Neural crest cell (in vitro differentiated cells): Measurements from ENCODE around the gene CETN3. TPM values are rescaled to one million over a fixed set of nuclear protein-coding genes. Genes with fewer than 3 reads are reported as not detected.

Experiments used
- DNase-seq: peaks from one replicate; pipeline ENCODE4 v3.0.0; 2021; ENCODE audit warnings: low read depth, mixed read lengths, low spot score
- H3K27ac Mint-ChIP-seq: one replicate; pipeline ENCODE4 v1.8.0; 2021; ENCODE audit warnings: mild to moderate bottlenecking, mixed read lengths; ENCODE audit not compliant: unreplicated experiment
- H3K27me3 Mint-ChIP-seq: 2 replicates; pipeline ENCODE4 v1.8.0; 2021; ENCODE audit warnings: low read depth, mild to moderate bottlenecking, mixed read lengths
- H3K36me3 Mint-ChIP-seq: 2 replicates; pipeline ENCODE4 v1.8.0; 2021; ENCODE audit warnings: low read depth, mild to moderate bottlenecking, mixed read lengths
- H3K4me1 Mint-ChIP-seq: 2 replicates; pipeline ENCODE4 v1.8.0; 2021; ENCODE audit warnings: mixed read lengths
- H3K4me3 Mint-ChIP-seq: one replicate; pipeline ENCODE4 v1.8.0; 2021; ENCODE audit warnings: mild to moderate bottlenecking, mixed read lengths
- H3K9me3 Mint-ChIP-seq: 2 replicates; pipeline ENCODE4 v1.8.0; 2021; ENCODE audit warnings: mixed read lengths
- total RNA-seq: library from RNA; stranded (reverse); gene quantifications from 2 replicates; pipeline ENCODE4 v1.2.1, GENCODE V29; 2021
- TF ChIP-seq, protein P1 (sequence below): fragments of 200-600 bp; sonication (generic); conservative IDR thresholded peaks from 2 replicates; pipeline ENCODE4 v1.5.0; 2021; ENCODE audit warnings: antibody characterized with exemption, mild to moderate bottlenecking

The CETN3 gene
- total RNA-seq, 1 donor from 2014 or later: 44.0 TPM

DNA sequence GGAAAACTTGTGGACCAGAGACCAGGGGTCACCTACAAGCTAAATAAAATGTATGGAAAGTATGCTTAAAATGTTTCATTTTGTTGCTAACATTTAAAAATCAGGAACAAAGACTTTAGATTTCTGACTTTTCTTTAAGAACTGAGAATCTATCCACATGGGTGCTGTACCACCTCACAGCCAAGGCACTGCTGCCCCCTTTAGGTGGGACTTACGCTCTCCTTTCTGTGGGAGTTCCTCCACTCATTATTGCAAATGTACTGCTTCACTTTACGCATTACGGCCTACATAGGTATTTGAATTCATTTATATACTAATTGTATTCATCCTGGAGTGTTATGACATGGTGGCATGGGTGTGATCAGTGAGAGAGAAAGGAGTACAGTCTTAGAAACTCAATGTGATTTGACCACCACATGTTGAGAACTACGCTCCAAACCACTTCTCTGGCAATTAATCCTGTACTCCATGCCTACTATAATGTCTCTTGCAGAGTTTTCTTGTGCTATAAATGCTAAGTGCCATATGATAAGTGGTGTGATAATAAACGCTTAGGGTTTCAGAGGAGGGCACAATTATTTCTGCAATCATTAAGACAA, 24.7 kb upstream of the CETN3 start:
- Mint-ChIP-seq H3K4me1 (no peaks in the 10 kb centered on the region), H3K36me3 (no peaks in the 10 kb centered on the region), H3K4me3 (no peak overlapping the region), H3K27me3 (no peaks in the 10 kb centered on the region), H3K9me3 (no peaks in the 10 kb centered on the region), H3K27ac (no peak overlapping the region)
- TF ChIP-seq, protein P1, sequence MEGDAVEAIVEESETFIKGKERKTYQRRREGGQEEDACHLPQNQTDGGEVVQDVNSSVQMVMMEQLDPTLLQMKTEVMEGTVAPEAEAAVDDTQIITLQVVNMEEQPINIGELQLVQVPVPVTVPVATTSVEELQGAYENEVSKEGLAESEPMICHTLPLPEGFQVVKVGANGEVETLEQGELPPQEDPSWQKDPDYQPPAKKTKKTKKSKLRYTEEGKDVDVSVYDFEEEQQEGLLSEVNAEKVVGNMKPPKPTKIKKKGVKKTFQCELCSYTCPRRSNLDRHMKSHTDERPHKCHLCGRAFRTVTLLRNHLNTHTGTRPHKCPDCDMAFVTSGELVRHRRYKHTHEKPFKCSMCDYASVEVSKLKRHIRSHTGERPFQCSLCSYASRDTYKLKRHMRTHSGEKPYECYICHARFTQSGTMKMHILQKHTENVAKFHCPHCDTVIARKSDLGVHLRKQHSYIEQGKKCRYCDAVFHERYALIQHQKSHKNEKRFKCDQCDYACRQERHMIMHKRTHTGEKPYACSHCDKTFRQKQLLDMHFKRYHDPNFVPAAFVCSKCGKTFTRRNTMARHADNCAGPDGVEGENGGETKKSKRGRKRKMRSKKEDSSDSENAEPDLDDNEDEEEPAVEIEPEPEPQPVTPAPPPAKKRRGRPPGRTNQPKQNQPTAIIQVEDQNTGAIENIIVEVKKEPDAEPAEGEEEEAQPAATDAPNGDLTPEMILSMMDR: peak; percentile 70
- DNase-seq: peak; percentile 33

DNA sequence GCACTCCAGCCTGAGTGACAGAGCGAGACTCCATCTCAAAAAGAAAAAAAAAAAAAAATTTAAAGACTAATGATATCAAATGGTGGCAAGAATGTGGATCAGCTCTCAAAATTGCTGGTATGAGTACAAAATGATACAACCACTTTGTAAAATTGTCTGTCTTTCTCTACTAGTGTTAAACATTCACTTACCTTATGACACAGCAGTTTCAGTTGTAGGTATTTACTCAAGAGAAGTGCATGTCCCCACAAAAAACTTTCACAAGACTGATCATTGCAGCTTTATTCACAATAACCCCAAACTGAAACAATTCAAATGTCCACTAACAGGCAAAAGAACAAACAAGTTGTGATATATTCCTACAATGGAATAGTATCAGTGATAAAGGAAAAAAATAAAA, 14.7 kb upstream of the CETN3 start:
- no peak for DNase-seq
- H3K36me3 Mint-ChIP-seq: no peaks in the 10 kb centered on the region
- no peak overlapping the region for H3K27ac Mint-ChIP-seq
- H3K4me1 Mint-ChIP-seq: no peaks in the 10 kb centered on the region
- H3K27me3 Mint-ChIP-seq: no peaks in the 10 kb centered on the region
- no peak overlapping the region for H3K4me3 Mint-ChIP-seq
- H3K9me3 Mint-ChIP-seq: no peaks in the 10 kb centered on the region
- TF ChIP-seq, protein P1: no peak

DNA sequence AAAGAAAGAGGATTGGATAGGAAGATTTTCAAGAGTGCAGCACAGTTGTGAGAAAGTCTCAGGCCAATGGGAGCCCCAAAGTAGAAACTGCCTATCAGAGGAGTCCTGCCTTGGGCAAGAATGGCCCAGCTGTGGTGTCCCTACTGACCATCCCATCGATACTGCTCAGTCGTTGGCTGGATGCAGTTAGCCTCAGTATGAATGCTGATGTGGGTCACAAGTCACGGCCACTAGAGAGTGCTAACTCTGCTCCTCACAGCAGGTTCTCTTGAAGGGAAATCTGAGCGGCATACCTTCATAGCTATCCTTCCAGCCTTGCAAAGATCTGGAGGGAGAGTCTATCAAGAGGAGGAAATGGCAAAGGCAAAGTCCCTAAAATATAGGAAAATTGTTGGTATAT, 11.6 kb upstream of the CETN3 start:
- no peaks in the 10 kb centered on the region for H3K4me1 Mint-ChIP-seq
- TF ChIP-seq, protein P1: no peak
- no peaks in the 10 kb centered on the region for H3K9me3 Mint-ChIP-seq
- H3K27ac Mint-ChIP-seq: peak overlapping the region; percentile 69
- H3K36me3 Mint-ChIP-seq: no peaks in the 10 kb centered on the region
- DNase-seq: no peak
- no peaks in the 10 kb centered on the region for H3K27me3 Mint-ChIP-seq
- H3K4me3 Mint-ChIP-seq: no peak overlapping the region

DNA sequence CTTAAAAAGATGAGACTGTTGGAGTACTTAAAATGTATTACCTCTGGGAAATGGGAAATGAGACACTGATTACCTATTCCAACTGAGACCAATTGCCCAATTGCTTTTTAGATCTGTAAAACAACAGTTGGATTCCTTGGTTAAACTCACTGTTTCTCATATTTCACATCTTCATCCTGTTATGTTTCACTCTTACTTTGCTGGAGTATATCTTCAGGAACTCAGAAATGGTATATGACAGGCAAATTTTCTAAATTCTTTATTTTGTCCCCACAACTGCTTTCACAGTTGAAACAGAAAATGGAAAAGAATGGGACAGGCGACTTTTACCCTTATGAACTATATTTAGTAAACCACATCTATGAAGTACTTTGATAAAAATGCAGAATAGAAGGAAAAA, 8.7 kb upstream of the CETN3 start:
- TF ChIP-seq, protein P1: no peak
- DNase-seq: no peak
- Mint-ChIP-seq H3K9me3 (peaks cover 3% of the 10 kb centered on the region), H3K27me3 (no peaks in the 10 kb centered on the region), H3K27ac (no peak overlapping the region), H3K4me1 (no peaks in the 10 kb centered on the region), H3K4me3 (no peak overlapping the region), H3K36me3 (no peaks in the 10 kb centered on the region)

DNA sequence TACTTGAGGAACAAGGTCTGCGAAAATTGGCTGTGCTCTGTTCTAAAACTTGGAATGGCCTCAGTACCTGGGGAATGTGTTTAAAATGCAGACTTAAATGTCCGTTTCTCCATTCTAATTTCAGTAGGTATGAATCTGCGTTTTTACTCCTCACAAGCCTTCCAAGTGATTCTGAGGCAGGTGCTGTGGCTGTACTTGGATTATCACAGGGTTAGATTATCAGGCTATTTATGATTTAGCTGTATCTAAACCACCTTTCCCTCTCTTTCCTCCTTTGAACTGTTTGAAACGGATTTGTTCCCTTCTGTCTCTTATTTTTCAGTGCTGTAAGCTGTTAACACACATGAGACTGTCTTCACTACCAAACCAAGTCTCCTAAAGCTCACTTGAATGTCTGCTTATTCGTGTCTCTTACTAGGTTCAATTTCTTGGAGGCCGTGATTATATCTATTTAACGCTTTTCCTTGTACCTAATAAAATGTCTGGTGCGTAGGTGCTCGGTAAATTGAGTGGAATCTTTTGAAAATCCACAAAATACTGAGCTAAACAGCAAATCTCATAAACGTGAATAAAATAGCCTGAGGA, 714 bp upstream of the CETN3 start:
- TF ChIP-seq, protein P1: peak; percentile 23

More for the DNA sequence above, 714 bp upstream of the CETN3 start:
- no peaks in the 10 kb centered on the region for H3K27me3 Mint-ChIP-seq
- DNase-seq: no peak
- H3K27ac Mint-ChIP-seq: no peak overlapping the region
- H3K36me3 Mint-ChIP-seq: no peaks in the 10 kb centered on the region
- H3K4me1 Mint-ChIP-seq: peaks cover 14% of the 10 kb centered on the region
- no peak overlapping the region for H3K4me3 Mint-ChIP-seq
- H3K9me3 Mint-ChIP-seq: peaks cover 3% of the 10 kb centered on the region
